AG04450 (cell line): Measurements from ENCODE around the gene RNF224. TPM values are rescaled to one million over a fixed set of nuclear protein-coding genes. Genes with fewer than 3 reads are reported as not detected.

Experiments used
- CTCF ChIA-PET: fragments of 300-600, 350-600 bp; formaldehyde crosslinking; extraction: SDS; loops from one replicate; lab custom pipeline; 2022; ENCODE audit warnings: antibody characterized with exemption, inconsistent platforms; lab: Charles Lee
- POLR2A ChIA-PET: fragments of 350-600 bp; formaldehyde crosslinking; extraction: SDS; loops from one replicate; lab custom pipeline; 2021; ENCODE audit warnings: antibody characterized with exemption, inconsistent platforms; lab: Yijun Ruan, JAX
- DNase-seq: peaks from one replicate; pipeline ENCODE4 v3.0.0-alpha.2; 2011; ENCODE audit warnings: low read depth, low spot score
- H3K27ac ChIP-seq: one replicate; pipeline ENCODE4 v1.5.1; 2012; ENCODE audit warnings: low read depth, low read length, control low read depth
- H3K27me3 ChIP-seq: one replicate; pipeline ENCODE4 v1.6.0; 2012; ENCODE audit warnings: low read length; ENCODE audit not compliant: control insufficient read depth, insufficient read depth
- H3K4me3 ChIP-seq: 2 replicates; pipeline ENCODE4 v1.5.1; 2011; ENCODE audit warnings: mild to moderate bottlenecking, low read depth, low read length, control low read depth
- H3K9me3 ChIP-seq: 2 replicates; pipeline ENCODE4 v1.5.1; 2012; ENCODE audit warnings: low read length; ENCODE audit not compliant: control insufficient read depth, insufficient read depth
- polyA plus RNA-seq: library from polyadenylated mRNA; depleted of rRNA; stranded (reverse); fragments of >200 nt; gene quantifications from 2 replicates; pipeline ENCODE4 v1.2.3, GENCODE V29; 2011
- TF ChIP-seq, protein P1 (sequence below): IDR thresholded peaks from 2 replicates; pipeline ENCODE4 v1.5.1; 2011; ENCODE audit warnings: low read depth, low read length, control low read depth, inconsistent platforms

RNF224 gene
- polyA plus RNA-seq, 1 experiment, result not detected

DNA sequence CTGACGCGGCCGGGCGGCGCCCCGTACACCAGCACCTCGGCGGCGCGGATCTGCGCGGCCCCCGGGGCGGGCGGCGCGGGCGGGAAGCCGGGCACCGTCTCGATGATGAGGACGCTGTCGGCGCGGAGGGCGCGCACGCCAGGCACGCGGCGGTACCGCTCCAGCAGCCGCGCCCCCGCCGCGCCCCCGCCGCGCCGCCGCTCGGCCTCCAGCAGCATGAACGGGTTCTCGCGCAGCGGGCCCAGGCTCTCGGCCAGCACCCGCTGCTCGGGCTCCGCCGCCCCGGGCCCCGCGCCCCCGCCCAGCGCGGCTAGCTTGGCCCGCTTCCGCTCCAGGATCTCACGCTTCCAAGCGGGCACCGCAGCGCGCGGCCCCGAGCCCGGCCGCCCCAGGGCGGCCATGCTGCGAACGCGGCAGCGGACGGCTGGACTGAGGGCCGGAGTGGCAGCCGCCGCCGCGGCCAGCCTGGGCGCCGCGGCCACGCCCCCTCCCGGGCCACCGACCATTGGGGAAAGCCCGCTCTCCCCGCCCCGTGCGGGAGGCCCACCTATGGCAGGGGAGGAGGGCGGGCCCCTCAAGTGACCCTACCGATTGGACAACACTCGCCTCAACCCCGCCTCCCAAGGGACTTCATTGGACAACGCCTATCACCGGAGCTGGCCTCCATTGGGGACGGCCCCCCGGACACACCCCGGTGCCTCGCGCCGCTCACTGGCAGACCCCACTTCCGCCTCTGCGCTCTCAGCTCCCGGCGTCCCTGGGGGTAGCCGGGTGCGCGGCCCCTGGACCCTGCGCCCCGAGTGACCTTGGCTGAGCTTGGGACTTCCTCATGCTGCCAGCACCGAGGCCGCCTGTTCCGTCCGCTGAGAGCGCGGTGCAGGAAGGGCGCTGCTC is 26.7 kb upstream of the RNF224 start, which contains the start of gene TPRN:
Gene TPRN (minus strand): TSS at position 431 of the 894 bp plus-strand sequence. CDS start 30 bp downstream, at position 401.
- H3K27ac ChIP-seq, result no peak within 1 kb of the TSS
- no peaks in the 10 kb centered on the region for H3K27me3 ChIP-seq
- TF ChIP-seq, protein P1, sequence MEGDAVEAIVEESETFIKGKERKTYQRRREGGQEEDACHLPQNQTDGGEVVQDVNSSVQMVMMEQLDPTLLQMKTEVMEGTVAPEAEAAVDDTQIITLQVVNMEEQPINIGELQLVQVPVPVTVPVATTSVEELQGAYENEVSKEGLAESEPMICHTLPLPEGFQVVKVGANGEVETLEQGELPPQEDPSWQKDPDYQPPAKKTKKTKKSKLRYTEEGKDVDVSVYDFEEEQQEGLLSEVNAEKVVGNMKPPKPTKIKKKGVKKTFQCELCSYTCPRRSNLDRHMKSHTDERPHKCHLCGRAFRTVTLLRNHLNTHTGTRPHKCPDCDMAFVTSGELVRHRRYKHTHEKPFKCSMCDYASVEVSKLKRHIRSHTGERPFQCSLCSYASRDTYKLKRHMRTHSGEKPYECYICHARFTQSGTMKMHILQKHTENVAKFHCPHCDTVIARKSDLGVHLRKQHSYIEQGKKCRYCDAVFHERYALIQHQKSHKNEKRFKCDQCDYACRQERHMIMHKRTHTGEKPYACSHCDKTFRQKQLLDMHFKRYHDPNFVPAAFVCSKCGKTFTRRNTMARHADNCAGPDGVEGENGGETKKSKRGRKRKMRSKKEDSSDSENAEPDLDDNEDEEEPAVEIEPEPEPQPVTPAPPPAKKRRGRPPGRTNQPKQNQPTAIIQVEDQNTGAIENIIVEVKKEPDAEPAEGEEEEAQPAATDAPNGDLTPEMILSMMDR, result no peak
- peak within 1 kb of the TSS; percentile 77 for H3K4me3 ChIP-seq
- POLR2A ChIA-PET, result interaction anchor here (0.5 to 1.8 kb wide), 12 partner anchors 12 to 326 kb away, joined by 3 to 38 read pairs (median 6); partner anchors contain the start of genes ANAPC2, MAN1B1, SSNA1 and TUBB4B
- CTCF ChIA-PET, result interaction anchor here (1.2 to 1.5 kb wide), 2 partner anchors 12 to 36 kb away, joined by 6 read pairs; partner anchors contain the start of genes ANAPC2 and SSNA1
- H3K9me3 ChIP-seq, result no peaks in the 10 kb centered on the region; the same call in 1 of the 2 replicates
- peak; percentile 94 for DNase-seq

DNA sequence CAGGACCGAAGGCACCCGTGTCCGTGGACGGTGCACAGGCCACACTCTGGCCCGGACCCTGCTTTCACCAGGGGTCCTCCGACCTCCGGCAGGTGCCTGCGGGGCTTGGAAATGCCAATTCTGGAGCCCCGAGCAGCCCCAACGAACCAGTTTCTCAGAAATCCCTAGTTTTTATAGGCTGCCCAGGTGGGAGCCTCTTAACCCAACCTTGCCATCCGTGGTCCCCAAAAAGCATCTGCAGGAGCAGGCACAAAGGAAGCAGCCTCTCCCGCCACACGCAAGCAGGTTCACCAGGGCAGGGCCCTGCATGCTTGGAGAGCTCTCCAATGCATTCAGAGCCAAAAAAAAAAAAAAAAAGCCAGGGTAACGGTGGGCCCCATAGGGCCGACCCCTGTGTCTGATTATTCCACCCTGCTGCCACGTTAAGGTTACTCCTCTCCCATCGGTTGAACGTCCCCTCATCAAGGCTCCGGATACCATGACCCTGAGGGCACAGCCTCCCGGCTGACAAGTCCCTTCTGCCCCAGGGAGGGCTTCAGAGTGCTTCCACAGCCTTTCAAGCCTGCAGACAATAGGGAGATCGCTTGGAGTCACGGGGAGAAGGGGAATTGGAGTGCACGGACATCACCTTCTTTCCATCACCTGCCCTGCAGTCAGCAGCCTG is 26.0 kb upstream of the RNF224 start:
- Histone ChIP-seq H3K4me3 (peak overlapping the region; percentile 77), H3K27ac (no peak overlapping the region), H3K27me3 (no peaks in the 10 kb centered on the region), H3K9me3 (no peaks in the 10 kb centered on the region; the same call in 1 of the 2 replicates)
- POLR2A ChIA-PET, result interaction anchor here (0.5 to 1.8 kb wide), 12 partner anchors 12 to 326 kb away, joined by 3 to 38 read pairs (median 6); partner anchors contain the start of genes ANAPC2, MAN1B1, SSNA1 and TUBB4B
- CTCF ChIA-PET, result interaction anchor here (1.2 to 1.5 kb wide), 2 partner anchors 12 to 35 kb away, joined by 6 read pairs; partner anchors contain the start of genes ANAPC2 and SSNA1
- TF ChIP-seq, protein P1, result no peak
- DNase-seq, result no peak

DNA sequence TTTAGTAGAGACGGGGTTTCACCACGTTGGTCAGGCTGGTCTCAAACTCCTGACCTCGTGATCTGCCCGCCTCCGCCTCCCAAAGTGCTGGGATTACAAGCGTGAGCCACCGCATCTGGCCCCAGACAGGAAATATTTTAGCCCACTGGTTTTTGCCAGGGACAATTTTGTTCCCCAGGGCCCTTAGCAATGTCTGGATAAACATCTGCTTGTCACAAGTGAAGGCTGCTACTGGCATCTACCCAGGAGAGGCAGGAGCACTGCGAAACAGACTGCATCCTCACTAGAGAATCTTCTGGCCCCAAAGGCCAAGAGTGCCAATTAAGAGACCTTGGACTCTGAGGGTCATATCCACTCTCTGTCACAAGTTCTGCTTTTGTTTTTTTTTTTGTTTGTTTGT is 24.3 kb upstream of the RNF224 start:
- Histone ChIP-seq H3K27ac (no peak overlapping the region), H3K27me3 (no peaks in the 10 kb centered on the region), H3K4me3 (no peak overlapping the region), H3K9me3 (no peaks in the 10 kb centered on the region; the same call in 1 of the 2 replicates)
- DNase-seq, result no peak
- CTCF ChIA-PET, result interaction anchor here (1.3 kb wide), 1 partner anchor 33 kb away, joined by 3 read pairs; no protein-coding TSS in a partner anchor
- POLR2A ChIA-PET, result no interaction called here
- TF ChIP-seq, protein P1, result no peak

DNA sequence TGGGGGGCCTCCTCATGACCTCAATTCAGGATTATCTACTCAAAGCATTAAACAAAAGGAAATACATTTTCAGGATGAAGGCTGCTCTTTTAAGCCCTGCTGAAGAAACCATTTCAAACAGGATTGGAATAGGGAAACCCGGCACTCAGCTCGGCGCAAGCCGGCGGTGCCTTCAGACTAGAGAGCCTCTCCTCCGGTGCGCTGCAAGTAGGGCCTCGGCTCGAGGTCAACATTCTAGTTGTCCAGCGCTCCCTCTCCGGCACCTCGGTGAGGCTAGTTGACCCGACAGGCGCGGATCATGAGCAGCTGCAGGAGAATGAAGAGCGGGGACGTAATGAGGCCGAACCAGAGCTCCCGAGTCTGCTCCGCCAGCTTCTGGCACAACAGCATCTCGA is 22.6 kb upstream of the RNF224 start:
- TF ChIP-seq, protein P1, result no peak
- H3K27ac ChIP-seq, result peak overlapping the region; percentile 39
- DNase-seq, result no peak
- H3K27me3 ChIP-seq, result no peaks in the 10 kb centered on the region
- ChIA-PET CTCF (interaction anchor here (1.7 kb wide), 1 partner anchor 32 kb away, joined by 12 read pairs; no protein-coding TSS in a partner anchor), POLR2A (interaction anchor here (0.6 to 2.3 kb wide), 6 partner anchors 12 to 119 kb away, joined by 3 to 14 read pairs (median 3); partner anchors contain the start of genes ANAPC2, RNF208, SSNA1 and TUBB4B)
- H3K4me3 ChIP-seq, result peak overlapping the region; percentile 97
- no peaks in the 10 kb centered on the region; the same call in 1 of the 2 replicates for H3K9me3 ChIP-seq
